ENCODE results near the gene CYP27B1.

CYP27B1 gene

GRCh38 chr12:57735198-57735855, 31.6 kb downstream of the CYP27B1 start:
- Mint-ChIP-seq H3K27ac (no peak overlapping the region), H3K36me3 (peaks cover 32% of the 10 kb centered on the region), H3K4me3 (no peak overlapping the region), H3K9me3 (no peaks in the 10 kb centered on the region), H3K4me1 (peaks cover 10% of the 10 kb centered on the region), H3K27me3 (no peaks in the 10 kb centered on the region)
- ATAC-seq (ENCODE audit: low read depth) (no peak), DNase-seq (ENCODE audit: low spot score in 2 of 2) (no peak)

GRCh38 chr12:57734591-57734990, 32.3 kb downstream of the CYP27B1 start:
- ATAC-seq (ENCODE audit: low read depth) (no peak), DNase-seq (ENCODE audit: low spot score in 2 of 2) (no peak)
- peak overlapping the region; percentile 15 for H3K27ac Mint-ChIP-seq
- no peaks in the 10 kb centered on the region for H3K27me3 Mint-ChIP-seq
- H3K36me3 Mint-ChIP-seq, result peaks cover 34% of the 10 kb centered on the region
- H3K9me3 Mint-ChIP-seq, result no peaks in the 10 kb centered on the region
- no peak overlapping the region for H3K4me3 Mint-ChIP-seq
- peaks cover 10% of the 10 kb centered on the region for H3K4me1 Mint-ChIP-seq

DNA sequence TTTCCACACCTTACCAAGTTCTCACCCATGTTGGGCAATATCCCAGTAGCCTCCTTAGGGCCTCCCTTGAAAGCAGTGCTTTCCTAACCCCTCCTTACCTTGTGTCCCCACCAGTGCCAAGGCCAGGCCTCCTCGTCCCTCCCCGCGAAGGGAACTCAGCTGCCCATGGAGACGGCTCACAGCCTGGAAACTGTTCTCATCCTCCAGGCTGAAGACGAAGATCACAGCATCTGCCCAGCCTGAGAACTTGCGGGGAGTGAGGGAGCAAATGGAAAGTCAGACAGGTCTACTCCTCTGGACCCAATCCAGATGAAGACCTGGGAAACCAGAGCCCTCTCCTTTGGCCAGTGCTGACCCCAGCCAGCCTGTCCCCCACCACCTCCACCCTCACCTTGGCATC, 33.0 kb downstream of the CYP27B1 start:
- Mint-ChIP-seq H3K27me3 (no peaks in the 10 kb centered on the region), H3K36me3 (peaks cover 34% of the 10 kb centered on the region), H3K27ac (no peak overlapping the region), H3K4me1 (peaks cover 9% of the 10 kb centered on the region), H3K9me3 (no peaks in the 10 kb centered on the region), H3K4me3 (no peak overlapping the region)
- DNase-seq (ENCODE audit: low spot score in 2 of 2) (no peak), ATAC-seq (ENCODE audit: low read depth) (no peak)

DNA sequence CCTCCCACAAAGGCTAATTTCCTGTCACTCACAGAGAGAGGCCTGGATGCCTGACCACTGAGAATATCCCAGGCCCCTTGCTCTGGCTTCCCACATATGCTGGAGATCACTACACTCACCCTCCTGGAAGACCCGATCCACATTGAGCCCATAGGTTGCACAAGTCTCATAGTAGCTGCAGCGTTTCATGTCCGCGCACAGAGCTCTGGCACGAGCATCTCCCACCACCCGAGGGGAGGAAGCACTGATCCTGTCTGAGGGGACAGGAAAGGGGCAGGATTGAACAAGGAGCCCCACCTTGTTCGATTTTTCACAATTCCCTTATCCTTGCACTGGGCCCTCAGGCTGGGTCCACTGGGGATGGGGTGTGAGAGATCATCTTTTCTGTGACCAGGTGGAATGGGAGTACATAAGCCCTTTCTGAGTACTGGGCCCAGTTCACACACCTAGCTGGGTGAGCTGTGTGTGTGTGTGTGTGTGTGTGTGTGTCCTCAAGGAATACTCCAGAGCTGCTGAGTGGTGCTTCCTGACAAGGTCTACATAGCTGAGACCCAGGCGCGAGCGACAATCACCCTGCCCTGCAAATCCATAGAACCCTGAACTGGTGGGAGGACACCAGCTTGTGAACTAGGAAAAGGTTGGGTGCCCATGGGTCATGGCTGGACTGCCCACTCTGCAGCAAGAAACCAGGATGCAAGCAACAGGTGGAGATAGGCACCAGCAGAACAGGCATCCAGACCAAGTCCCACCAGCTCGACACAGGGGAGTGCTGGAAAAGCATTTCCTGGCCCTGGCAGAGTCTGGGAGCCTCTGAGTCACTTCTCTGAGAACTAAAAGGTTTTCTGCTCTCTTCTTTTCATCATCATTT, 33.9 kb downstream of the CYP27B1 start:
- Mint-ChIP-seq H3K27me3 (no peaks in the 10 kb centered on the region), H3K4me1 (peaks cover 12% of the 10 kb centered on the region), H3K9me3 (no peaks in the 10 kb centered on the region), H3K4me3 (no peak overlapping the region), H3K27ac (no peak overlapping the region), H3K36me3 (peaks cover 40% of the 10 kb centered on the region)
- ATAC-seq (ENCODE audit: low read depth) (no peak), DNase-seq (ENCODE audit: low spot score in 2 of 2) (no peak)

DNA sequence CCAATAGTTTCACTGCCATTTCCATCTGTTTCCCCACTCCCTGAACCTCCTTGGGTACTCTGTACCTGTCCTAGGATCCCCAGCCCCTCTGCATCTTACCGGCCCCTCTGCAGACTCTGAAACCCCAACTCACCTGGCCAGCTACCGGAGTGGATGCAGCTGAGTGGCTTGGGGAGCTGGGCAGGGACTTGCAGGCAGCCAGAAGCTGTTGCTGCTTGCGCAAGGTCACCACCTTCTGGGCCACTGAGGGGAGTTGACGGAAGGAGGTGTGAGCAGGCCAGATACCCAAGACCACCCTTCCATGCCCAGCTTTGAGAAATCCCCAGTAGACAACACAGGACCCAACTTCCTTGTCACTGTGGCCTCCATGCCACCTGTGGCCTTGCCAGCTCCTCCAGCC, 34.6 kb downstream of the CYP27B1 start:
- H3K9me3 Mint-ChIP-seq, result no peaks in the 10 kb centered on the region

GRCh38 chr12:57731411-57732080, 35.3 kb downstream of the CYP27B1 start:
- peaks cover 11% of the 10 kb centered on the region for H3K4me1 Mint-ChIP-seq
- no peaks in the 10 kb centered on the region for H3K9me3 Mint-ChIP-seq
- ATAC-seq (ENCODE audit: low read depth), result no peak
- H3K4me3 Mint-ChIP-seq, result no peak overlapping the region
- no peak overlapping the region for H3K27ac Mint-ChIP-seq
- no peaks in the 10 kb centered on the region for H3K27me3 Mint-ChIP-seq
- DNase-seq (ENCODE audit: low spot score in 2 of 2), result no peak
- H3K36me3 Mint-ChIP-seq, result peaks cover 42% of the 10 kb centered on the region

More for the DNA sequence above, 34.6 kb downstream of the CYP27B1 start:
- Mint-ChIP-seq H3K36me3 (peaks cover 43% of the 10 kb centered on the region), H3K27me3 (no peaks in the 10 kb centered on the region), H3K4me3 (no peak overlapping the region), H3K4me1 (peaks cover 12% of the 10 kb centered on the region), H3K27ac (no peak overlapping the region)
- ATAC-seq (ENCODE audit: low read depth) (no peak), DNase-seq (ENCODE audit: low spot score in 2 of 2) (no peak)

- H3K9me3 Mint-ChIP-seq, result no peaks in the 10 kb centered on the region
- peaks cover 12% of the 10 kb centered on the region for H3K4me1 Mint-ChIP-seq
- ATAC-seq (ENCODE audit: low read depth) (no peak), DNase-seq (ENCODE audit: low spot score in 2 of 2) (no peak)
- H3K36me3 Mint-ChIP-seq, result peaks cover 44% of the 10 kb centered on the region
- H3K27ac Mint-ChIP-seq, result no peak overlapping the region
- H3K4me3 Mint-ChIP-seq, result no peak overlapping the region
- H3K27me3 Mint-ChIP-seq, result no peaks in the 10 kb centered on the region
Measured at GRCh38 chr12:57730336-57731067, 36.4 kb downstream of the CYP27B1 start.

DNA sequence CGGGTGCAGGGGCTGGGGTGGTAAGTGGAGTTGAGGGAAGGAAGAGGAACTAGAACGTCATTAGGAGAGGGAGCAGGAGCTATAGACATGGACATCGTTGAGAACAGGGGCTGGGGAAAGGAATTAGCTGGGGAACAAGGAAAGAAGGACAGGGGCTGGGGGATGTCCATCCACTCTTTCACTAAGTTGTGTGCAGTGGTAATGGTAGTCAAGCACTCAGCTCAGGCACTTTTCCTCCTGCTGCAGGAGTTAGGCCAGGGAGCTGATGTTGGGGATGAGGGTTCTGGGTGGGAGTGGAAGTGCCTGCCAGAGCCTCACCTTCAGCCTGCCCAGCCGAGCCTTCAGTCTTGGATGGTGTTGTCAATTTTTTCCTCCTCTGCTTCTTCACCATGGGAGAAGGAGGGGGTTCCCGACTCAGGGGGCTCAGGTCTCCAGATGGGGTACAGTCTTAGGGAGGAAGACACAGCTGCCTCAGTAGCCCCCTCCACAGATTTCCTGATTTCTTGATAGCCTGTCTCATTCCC, 37.5 kb downstream of the CYP27B1 start:
- Mint-ChIP-seq H3K4me3 (no peak overlapping the region), H3K9me3 (no peaks in the 10 kb centered on the region), H3K36me3 (peaks cover 41% of the 10 kb centered on the region), H3K27ac (no peak overlapping the region), H3K27me3 (no peaks in the 10 kb centered on the region), H3K4me1 (peaks cover 18% of the 10 kb centered on the region)
- DNase-seq (ENCODE audit: low spot score in 2 of 2) (no peak), ATAC-seq (ENCODE audit: low read depth) (no peak)

DNA sequence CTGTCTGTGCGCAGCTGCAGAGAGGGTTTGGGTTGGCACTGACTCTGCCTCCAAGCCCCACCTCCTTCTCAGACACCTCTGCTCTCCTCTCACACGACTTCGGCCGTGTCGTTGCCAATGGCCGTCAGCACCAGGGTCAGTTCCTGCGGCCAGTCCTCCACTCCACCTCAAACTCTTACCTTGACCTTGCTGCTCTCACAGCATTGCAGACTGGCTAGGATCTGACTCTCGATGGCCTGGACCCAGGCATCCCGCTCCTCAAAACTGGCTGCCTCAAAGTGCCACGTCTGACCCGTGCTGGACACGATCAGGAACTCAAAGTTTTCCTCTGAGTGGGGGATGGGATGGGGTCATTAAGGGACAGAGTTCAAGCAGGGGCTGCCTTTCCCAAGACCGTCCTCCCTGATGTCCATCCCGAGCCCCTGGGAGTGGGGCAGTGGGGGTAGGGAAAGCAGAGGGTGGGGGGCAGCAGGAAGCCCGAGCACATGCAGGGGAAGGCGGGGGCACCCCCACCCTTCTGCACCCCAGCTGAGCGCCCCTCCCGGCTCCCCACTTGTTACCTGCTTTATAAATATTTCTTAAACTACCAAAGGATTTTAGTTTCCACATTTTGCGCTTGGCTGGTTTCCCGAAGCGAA, 39.0 kb downstream of the CYP27B1 start:
- H3K36me3 Mint-ChIP-seq, result peaks cover 33% of the 10 kb centered on the region
- H3K9me3 Mint-ChIP-seq, result no peaks in the 10 kb centered on the region
- DNase-seq (ENCODE audit: low spot score in 2 of 2), result no peak
- H3K27ac Mint-ChIP-seq, result no peak overlapping the region
- H3K27me3 Mint-ChIP-seq, result no peaks in the 10 kb centered on the region
- no peak overlapping the region for H3K4me3 Mint-ChIP-seq
- H3K4me1 Mint-ChIP-seq, result peaks cover 18% of the 10 kb centered on the region
- ATAC-seq (ENCODE audit: low read depth), result no peak

GRCh38 chr12:57726884-57727757, 39.8 kb downstream of the CYP27B1 start:
- Mint-ChIP-seq H3K27ac (no peak overlapping the region), H3K4me3 (peak overlapping the region; percentile 34), H3K36me3 (peaks cover 30% of the 10 kb centered on the region), H3K27me3 (no peaks in the 10 kb centered on the region), H3K4me1 (peaks cover 18% of the 10 kb centered on the region), H3K9me3 (no peaks in the 10 kb centered on the region)
- ATAC-seq (ENCODE audit: low read depth), result peak; percentile 42
- DNase-seq (ENCODE audit: low spot score in 2 of 2), result no peak

DNA sequence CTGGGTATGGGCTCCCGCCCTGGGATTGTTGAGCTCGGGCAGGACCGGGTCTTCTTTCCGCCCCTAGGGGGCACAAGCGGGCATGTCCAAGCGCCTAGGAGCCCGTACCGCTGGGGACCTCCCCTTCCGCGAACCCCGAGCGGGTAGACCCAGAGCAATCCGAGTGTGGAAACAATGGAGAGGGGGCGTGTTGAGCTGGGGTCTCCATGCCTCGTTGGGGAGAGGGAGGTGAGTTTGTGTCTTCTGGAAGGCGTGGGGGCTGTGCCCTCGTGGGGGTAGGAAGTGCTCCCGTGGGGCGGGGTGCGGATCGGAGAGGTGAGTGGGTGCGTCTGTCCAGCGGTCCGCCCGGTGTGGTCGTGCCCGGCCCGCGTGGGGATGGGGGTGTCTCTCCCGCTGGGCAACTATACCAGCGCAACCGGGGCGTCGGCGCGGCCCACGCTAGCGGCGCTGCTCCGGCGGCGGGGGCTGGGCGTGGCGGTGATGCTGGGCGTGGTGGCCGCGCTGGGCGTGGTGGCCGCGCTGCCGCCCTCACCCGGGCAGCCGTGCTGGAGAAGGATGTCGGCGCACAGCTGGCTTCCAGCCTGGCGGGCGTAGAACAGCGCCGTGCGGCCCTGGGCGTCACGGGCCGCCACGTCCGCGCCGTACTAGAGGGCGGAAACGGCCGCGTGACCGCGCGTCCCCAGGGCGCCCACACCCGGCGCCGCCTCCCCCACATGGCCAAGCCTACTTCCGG, 40.6 kb downstream of the CYP27B1 start:
- Mint-ChIP-seq H3K4me3 (peak overlapping the region; percentile 78), H3K4me1 (peaks cover 18% of the 10 kb centered on the region), H3K9me3 (no peaks in the 10 kb centered on the region), H3K27ac (peak overlapping the region; percentile 56), H3K36me3 (peaks cover 30% of the 10 kb centered on the region), H3K27me3 (no peaks in the 10 kb centered on the region)
- no peak for DNase-seq (ENCODE audit: low spot score in 2 of 2)
- peak; percentile 65 for ATAC-seq (ENCODE audit: low read depth)

DNA sequence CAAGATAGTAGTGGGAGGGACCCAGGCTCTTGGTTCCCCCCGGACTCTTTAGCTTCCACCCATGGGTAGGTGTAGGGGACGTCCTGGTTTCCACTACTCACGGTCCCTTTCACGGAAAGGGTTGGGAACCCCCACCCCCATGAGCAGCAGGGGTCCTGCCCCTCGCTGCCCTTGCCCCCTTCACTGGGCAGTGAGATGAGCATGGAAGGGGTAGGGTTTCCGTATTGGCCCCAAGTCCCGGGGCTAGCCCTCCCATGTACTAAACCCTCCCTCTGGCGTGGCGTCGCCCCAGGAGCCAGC, 41.1 kb downstream of the CYP27B1 start:
- Mint-ChIP-seq H3K9me3 (no peaks in the 10 kb centered on the region), H3K4me3 (peak overlapping the region; percentile 78), H3K36me3 (peaks cover 30% of the 10 kb centered on the region), H3K27me3 (no peaks in the 10 kb centered on the region), H3K4me1 (peaks cover 18% of the 10 kb centered on the region), H3K27ac (peak overlapping the region; percentile 56)
- ATAC-seq (ENCODE audit: low read depth) (no peak), DNase-seq (ENCODE audit: low spot score in 2 of 2) (no peak)
